Esophagus squamous epithelium (tissue), 4 donors: ENCODE data around the gene CDKAL1.

ENCODE experiments used
- CTCF ChIP-seq, 6 experiments: fragments of 450-650 bp in 4 of 6; fragments of 200-600 bp in 2 of 6; sonication (generic) in 2 of 6; IDR thresholded peaks; one replicate each; pipeline ENCODE4 v1.5.1; 2016 to 2019; ENCODE audit warnings: antibody characterized with exemption in 6 of 6, mild to moderate bottlenecking in 4 of 6, moderate library complexity in 4 of 6
- POLR2A ChIP-seq, 4 donors: fragments of 450-650 bp; IDR thresholded peaks; one replicate each; pipeline ENCODE4 v1.6.1; 2017; ENCODE audit warnings: antibody characterized with exemption in 4 of 4, mild to moderate bottlenecking in 4 of 4, moderate library complexity in 3 of 4

- TF ChIP-seq POLR2A (IDR thresholded peaks at IDR 0.05) (no peak), CTCF (IDR thresholded peaks at IDR 0.05) (no peak)
Measured at GRCh38 chr6:20835315-20836010, 301.2 kb downstream of the CDKAL1 start.
